AG09309 (cell line): ENCODE results near the gene TMC8.

ENCODE experiments used
- DNase-seq: peaks from one replicate; pipeline ENCODE4 v3.0.0-alpha.2; 2010; ENCODE audit warnings: low read depth
- H3K4me3 ChIP-seq: 2 replicates; pipeline ENCODE4 v1.5.1; 2011; ENCODE audit warnings: mild to moderate bottlenecking, low read depth, low read length, moderate library complexity; ENCODE audit not compliant: control insufficient read depth
- CTCF ChIP-seq: IDR thresholded peaks from 2 replicates; pipeline ENCODE4 v1.5.1; 2011; ENCODE audit warnings: mild to moderate bottlenecking, low read depth, low read length, inconsistent platforms; ENCODE audit not compliant: insufficient read depth, control insufficient read depth; ENCODE audit errors: missing control alignments

The TMC8 gene

GRCh38 chr17:78179372-78179771 lies 48.8 kb downstream of the TMC8 start:
- H3K4me3 ChIP-seq = no peak overlapping the region
- DNase-seq = peak; percentile 13
- no peak for TF ChIP-seq CTCF

- DNase-seq = no peak
- no peak for TF ChIP-seq CTCF
- no peak overlapping the region for H3K4me3 ChIP-seq
These were observed 49.5 kb downstream of the TMC8 start for GRCh38 chr17:78180083-78180482.

GRCh38 chr17:78180508-78180907 lies 49.9 kb downstream of the TMC8 start:
- no peak for DNase-seq
- no peak overlapping the region for H3K4me3 ChIP-seq
- no peak for TF ChIP-seq CTCF

- TF ChIP-seq CTCF = no peak
- no peak for DNase-seq
These were observed 51.9 kb downstream of the TMC8 start for GRCh38 chr17:78182504-78182903.

GRCh38 chr17:78183916-78184315 lies 53.3 kb downstream of the TMC8 start:
- TF ChIP-seq CTCF = no peak
- H3K4me3 ChIP-seq = no peak overlapping the region
- DNase-seq = no peak

More at GRCh38 chr17:78182504-78182903, 51.9 kb downstream of the TMC8 start:
- no peak overlapping the region for H3K4me3 ChIP-seq

- TF ChIP-seq CTCF = no peak
- no peak overlapping the region for H3K4me3 ChIP-seq
- no peak for DNase-seq
These were observed 53.8 kb downstream of the TMC8 start for GRCh38 chr17:78184351-78184750.

DNA sequence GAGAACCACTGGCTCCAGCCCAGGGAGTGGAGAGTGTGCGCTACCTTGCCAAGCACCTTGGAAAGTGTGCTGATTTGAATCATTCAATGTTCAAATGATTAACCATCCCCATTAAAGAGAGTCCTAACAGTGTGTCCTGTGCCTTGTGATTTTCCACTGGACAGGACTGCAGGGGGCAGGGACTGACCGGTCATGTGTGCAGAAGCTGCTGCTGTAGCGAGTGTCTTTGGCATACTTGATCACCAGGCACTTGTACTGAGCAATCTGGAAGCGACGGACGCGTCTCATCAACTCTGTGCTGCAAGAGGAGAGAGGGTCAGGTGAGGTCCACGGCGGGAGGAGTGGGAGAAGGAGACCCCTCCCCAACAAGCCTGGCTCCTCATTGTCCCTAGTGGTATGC lies 54.3 kb downstream of the TMC8 start:
- no peak overlapping the region for H3K4me3 ChIP-seq
- no peak for DNase-seq
- no peak for TF ChIP-seq CTCF
